ENCODE results near the gene WFDC1.

Gene WFDC1

DNA sequence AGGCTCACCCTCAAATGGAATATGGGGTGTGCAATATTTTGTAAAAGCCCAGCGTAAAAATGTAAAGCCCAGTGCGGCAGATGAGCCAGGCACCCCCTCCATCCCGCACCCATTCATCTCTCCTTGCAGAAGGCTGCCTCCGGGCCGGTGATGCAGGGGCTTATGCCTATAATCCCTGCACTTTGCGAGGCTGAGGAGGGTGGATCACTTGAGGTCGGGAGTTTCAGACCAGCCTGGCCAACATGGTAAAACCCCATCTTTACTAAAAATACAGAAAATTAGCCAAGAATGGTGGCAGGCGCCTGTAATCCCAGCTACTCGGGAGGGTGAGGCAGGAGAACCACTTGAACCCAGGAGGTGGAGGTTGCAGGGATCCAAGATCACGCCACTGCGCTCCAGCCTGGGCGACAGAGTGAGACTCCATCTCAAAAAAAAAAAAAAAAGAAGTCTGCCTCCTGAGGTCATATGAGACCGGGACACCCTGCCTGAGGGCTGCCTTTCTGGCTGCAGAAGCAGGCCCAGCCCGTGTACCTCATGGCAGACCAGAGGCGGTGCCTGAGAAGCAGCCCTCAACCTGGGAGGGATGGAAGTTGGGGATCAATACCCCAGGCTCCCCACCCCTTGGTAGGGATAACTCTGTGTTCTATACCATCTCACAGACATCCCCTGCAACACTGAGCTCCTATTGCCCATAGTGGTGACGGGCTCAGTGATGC is 56.2 kb downstream of the WFDC1 start:
- Histone ChIP-seq H3K9me3 (ENCODE audit: control insufficient read depth, low read length) (no peaks in the 10 kb centered on the region), H3K4me2 (ENCODE audit: low read length) (no peak overlapping the region), H2AFZ (no peak overlapping the region), H3K36me3 (ENCODE audit: control insufficient read depth, insufficient read depth, low read length) (no peaks in the 10 kb centered on the region), H3K27ac (no peak overlapping the region), H3K4me3 (ENCODE audit: low read depth, low read length) (no peak overlapping the region), H3K4me1 (no peaks in the 10 kb centered on the region), H3K79me2 (no peaks in the 10 kb centered on the region), H3K9ac (no peak overlapping the region), H3K27me3 (ENCODE audit: control insufficient read depth, insufficient read depth, low read length) (no peaks in the 10 kb centered on the region)
- TF ChIP-seq, protein P1, sequence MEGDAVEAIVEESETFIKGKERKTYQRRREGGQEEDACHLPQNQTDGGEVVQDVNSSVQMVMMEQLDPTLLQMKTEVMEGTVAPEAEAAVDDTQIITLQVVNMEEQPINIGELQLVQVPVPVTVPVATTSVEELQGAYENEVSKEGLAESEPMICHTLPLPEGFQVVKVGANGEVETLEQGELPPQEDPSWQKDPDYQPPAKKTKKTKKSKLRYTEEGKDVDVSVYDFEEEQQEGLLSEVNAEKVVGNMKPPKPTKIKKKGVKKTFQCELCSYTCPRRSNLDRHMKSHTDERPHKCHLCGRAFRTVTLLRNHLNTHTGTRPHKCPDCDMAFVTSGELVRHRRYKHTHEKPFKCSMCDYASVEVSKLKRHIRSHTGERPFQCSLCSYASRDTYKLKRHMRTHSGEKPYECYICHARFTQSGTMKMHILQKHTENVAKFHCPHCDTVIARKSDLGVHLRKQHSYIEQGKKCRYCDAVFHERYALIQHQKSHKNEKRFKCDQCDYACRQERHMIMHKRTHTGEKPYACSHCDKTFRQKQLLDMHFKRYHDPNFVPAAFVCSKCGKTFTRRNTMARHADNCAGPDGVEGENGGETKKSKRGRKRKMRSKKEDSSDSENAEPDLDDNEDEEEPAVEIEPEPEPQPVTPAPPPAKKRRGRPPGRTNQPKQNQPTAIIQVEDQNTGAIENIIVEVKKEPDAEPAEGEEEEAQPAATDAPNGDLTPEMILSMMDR (IDR thresholded peaks at IDR 0.05): no peak

DNA sequence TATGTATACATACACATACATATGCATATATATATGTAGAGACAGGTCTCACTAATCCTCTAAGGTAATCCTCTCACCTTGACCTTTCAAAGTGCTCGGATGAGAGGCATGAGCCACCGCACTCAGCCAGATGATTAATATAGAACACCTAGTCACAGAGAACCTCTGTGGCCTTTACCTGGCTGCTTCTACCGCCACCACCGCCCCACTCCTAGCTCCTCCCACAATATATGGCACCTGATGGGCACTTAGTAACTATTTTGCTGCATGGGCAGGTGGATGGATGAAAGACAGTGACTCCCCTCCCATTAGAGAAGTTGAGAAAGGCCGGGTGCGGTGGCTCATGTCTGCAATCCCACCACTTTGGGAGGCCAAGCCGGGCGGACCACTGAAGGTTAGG is 57.0 kb downstream of the WFDC1 start:
- no peaks in the 10 kb centered on the region for H3K27me3 ChIP-seq (ENCODE audit: control insufficient read depth, insufficient read depth, low read length)
- no peak overlapping the region for H3K4me3 ChIP-seq (ENCODE audit: low read depth, low read length)
- no peak overlapping the region for H3K4me2 ChIP-seq (ENCODE audit: low read length)
- H3K79me2 ChIP-seq: no peaks in the 10 kb centered on the region
- H2AFZ ChIP-seq: no peak overlapping the region
- TF ChIP-seq, protein P1 (IDR thresholded peaks at IDR 0.05): no peak
- no peaks in the 10 kb centered on the region for H3K9me3 ChIP-seq (ENCODE audit: control insufficient read depth, low read length)
- H3K36me3 ChIP-seq (ENCODE audit: control insufficient read depth, insufficient read depth, low read length): no peaks in the 10 kb centered on the region
- no peak overlapping the region for H3K27ac ChIP-seq
- H3K9ac ChIP-seq: no peak overlapping the region
- H3K4me1 ChIP-seq: no peaks in the 10 kb centered on the region

DNA sequence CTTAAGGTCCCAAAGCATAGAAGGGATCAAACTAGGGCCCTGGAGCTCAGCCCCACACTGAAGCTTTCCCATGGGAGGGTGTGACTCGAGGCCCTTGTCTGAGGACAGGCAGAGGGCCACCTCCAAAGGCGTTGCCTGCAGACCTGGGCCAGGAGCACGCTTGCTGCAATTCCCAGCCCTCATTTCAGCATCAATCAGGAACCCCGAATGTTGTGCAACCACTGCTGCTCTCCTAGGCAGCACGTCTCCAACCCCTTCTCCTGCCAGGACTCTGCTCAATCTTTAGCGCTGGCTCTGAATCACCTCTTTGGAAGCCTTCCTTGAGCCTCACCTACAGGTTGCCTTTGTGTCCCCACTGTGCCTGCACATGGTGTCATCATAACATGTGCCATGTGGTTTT is 59.6 kb downstream of the WFDC1 start:
- Histone ChIP-seq H3K27me3 (ENCODE audit: control insufficient read depth, insufficient read depth, low read length) (no peaks in the 10 kb centered on the region), H3K36me3 (ENCODE audit: control insufficient read depth, insufficient read depth, low read length) (no peaks in the 10 kb centered on the region), H3K4me1 (no peaks in the 10 kb centered on the region), H3K9me3 (ENCODE audit: control insufficient read depth, low read length) (no peaks in the 10 kb centered on the region), H3K4me2 (ENCODE audit: low read length) (no peak overlapping the region), H3K27ac (no peak overlapping the region), H3K79me2 (no peaks in the 10 kb centered on the region), H3K9ac (no peak overlapping the region), H3K4me3 (ENCODE audit: low read depth, low read length) (no peak overlapping the region), H2AFZ (no peak overlapping the region)
- TF ChIP-seq, protein P1 (IDR thresholded peaks at IDR 0.05): no peak

DNA sequence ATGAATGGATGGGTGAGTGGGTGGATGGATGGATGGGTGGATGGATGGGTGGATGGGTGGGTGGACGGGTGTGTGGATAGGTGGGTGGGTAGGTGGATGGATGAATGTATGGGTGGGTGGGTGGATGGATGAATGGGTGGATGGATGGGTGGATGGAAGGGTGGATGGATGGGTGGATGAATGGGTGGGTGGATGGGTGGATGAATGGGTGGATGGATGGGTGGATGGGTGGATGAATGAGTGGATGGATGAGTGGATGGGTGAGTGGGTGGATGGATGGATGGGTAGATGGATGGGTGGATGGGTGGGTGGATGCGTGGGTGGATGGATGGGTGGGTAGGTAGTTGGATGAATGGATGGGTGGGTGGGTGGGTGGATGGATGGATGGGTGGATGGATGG is 60.5 kb downstream of the WFDC1 start:
- no peak overlapping the region for H3K9ac ChIP-seq
- H3K27me3 ChIP-seq (ENCODE audit: control insufficient read depth, insufficient read depth, low read length): no peaks in the 10 kb centered on the region
- H3K4me1 ChIP-seq: no peaks in the 10 kb centered on the region
- TF ChIP-seq, protein P1 (IDR thresholded peaks at IDR 0.05): no peak
- no peak overlapping the region for H3K27ac ChIP-seq
- no peak overlapping the region for H3K4me3 ChIP-seq (ENCODE audit: low read depth, low read length)
- H3K4me2 ChIP-seq (ENCODE audit: low read length): no peak overlapping the region
- H3K9me3 ChIP-seq (ENCODE audit: control insufficient read depth, low read length): no peaks in the 10 kb centered on the region
- H3K36me3 ChIP-seq (ENCODE audit: control insufficient read depth, insufficient read depth, low read length): no peaks in the 10 kb centered on the region
- H2AFZ ChIP-seq: no peak overlapping the region
- no peaks in the 10 kb centered on the region for H3K79me2 ChIP-seq

DNA sequence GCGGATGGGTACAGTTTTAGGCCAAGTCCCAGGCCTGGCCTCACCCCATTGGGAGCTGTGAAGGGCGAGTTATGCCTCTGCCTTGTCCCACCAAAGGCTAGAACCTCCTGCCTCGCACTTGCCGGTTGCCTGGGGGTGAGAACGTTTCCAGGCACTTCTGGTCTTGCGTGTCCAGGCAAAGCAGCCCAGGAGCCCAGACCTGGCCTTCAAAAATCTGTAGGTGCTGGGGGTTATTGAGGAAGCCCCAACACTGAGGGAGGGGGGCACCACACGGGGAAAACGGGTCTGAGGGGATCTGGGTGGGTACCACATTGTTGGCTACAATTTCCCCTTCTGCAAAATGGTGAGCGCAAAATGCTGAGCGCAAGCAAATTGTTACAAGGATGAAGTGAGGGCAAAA is 61.5 kb downstream of the WFDC1 start:
- H3K79me2 ChIP-seq: no peaks in the 10 kb centered on the region
- H3K4me3 ChIP-seq (ENCODE audit: low read depth, low read length): no peak overlapping the region
- H3K27me3 ChIP-seq (ENCODE audit: control insufficient read depth, insufficient read depth, low read length): no peaks in the 10 kb centered on the region
- no peak overlapping the region for H3K27ac ChIP-seq
- no peak overlapping the region for H3K4me2 ChIP-seq (ENCODE audit: low read length)
- no peaks in the 10 kb centered on the region for H3K4me1 ChIP-seq
- H3K36me3 ChIP-seq (ENCODE audit: control insufficient read depth, insufficient read depth, low read length): no peaks in the 10 kb centered on the region
- H3K9me3 ChIP-seq (ENCODE audit: control insufficient read depth, low read length): no peaks in the 10 kb centered on the region
- TF ChIP-seq, protein P1 (IDR thresholded peaks at IDR 0.05): no peak
- no peak overlapping the region for H2AFZ ChIP-seq
- H3K9ac ChIP-seq: no peak overlapping the region

All from parathyroid adenoma (tissue), 2 donors.